ENCODE measurements around the gene GRM3. TPM values are rescaled to one million over a fixed set of nuclear protein-coding genes. Genes with fewer than 3 reads are reported as not detected.
A peak's percentile ranks its signal among the peaks of the same experiment; 100 is the strongest.

GRM3 gene
- polyA plus RNA-seq, 2 of the 4 experiments (the other 2 are of a cell fraction), result not detected

- ChIA-PET CTCF (interaction anchor here (0.6 kb wide), 1 partner anchor 1126 kb away, joined by 3 read pairs; no protein-coding TSS in a partner anchor), POLR2A (no interaction called here)
- no peak overlapping the region for H3K27ac ChIP-seq
- TF ChIP-seq EHMT2 (IDR thresholded peaks at IDR 0.05; ENCODE audit: low read depth), result no peak
- TF ChIP-seq MAX (IDR thresholded peaks at IDR 0.05), result no peak
- TF ChIP-seq MYC (IDR thresholded peaks at IDR 0.05; ENCODE audit: borderline replicate concordance, low read length), result no peak
- no peak for TF ChIP-seq PBX3 (IDR thresholded peaks at IDR 0.05)
- no peak for TF ChIP-seq REST (IDR thresholded peaks at IDR 0.05)
- TF ChIP-seq RARB (CRISPR knock-in tag; IDR thresholded peaks at IDR 0.05), result no peak
- TF ChIP-seq HOXA7 (CRISPR knock-in tag; IDR thresholded peaks at IDR 0.05), result no peak
- TF ChIP-seq ELK1 (IDR thresholded peaks at IDR 0.05; ENCODE audit: low read depth, low read length), result no peak
- no peak for TF ChIP-seq ZFP36 (IDR thresholded peaks at IDR 0.05; ENCODE audit: borderline replicate concordance, partially characterized antibody)
- TF ChIP-seq PHF8 (IDR thresholded peaks at IDR 0.05; ENCODE audit: borderline replicate concordance, low read depth), result no peak
- no peak for TF ChIP-seq HMGXB4 (CRISPR knock-in tag; IDR thresholded peaks at IDR 0.05; ENCODE audit: borderline replicate concordance)
- no peak for TF ChIP-seq RAD21 (conservative IDR thresholded peaks at IDR 0.05 in 1 of 2, IDR thresholded peaks at IDR 0.05 in 1 of 2)
- 0 out of 3 replicates have a peak overlapping the region, but pooled peaks have one; percentile 26 for H3K4me2 ChIP-seq
- ATAC-seq, result no peak
- no peaks in the 10 kb centered on the region for H3K4me1 ChIP-seq
- DNase-seq (ENCODE audit: low read depth in 1 of 2, low spot score in 1 of 2), result peak in 1 of 2 experiments; percentile 2
- WGBS (ENCODE audit: missing lambda C conversion rate), result 13% methylated on average over 9 of the region's 9 CpGs
- H3K9me3 ChIP-seq, result no peaks in the 10 kb centered on the region
- H3K4me3 ChIP-seq, result no peak overlapping the region
- no peak for FAIRE-seq
These were observed 10.4 kb downstream of the GRM3 start for GRCh38 chr7:86653919-86654659.

GRCh38 chr7:86657948-86658347, 14.2 kb downstream of the GRM3 start:
- ATAC-seq (no peak), DNase-seq (ENCODE audit: low read depth in 1 of 2, low spot score in 1 of 2) (no peak), FAIRE-seq (no peak)
- POLR2A ChIA-PET, result no interaction called here
- Histone ChIP-seq H3K27ac (no peak overlapping the region), H3K4me1 (no peaks in the 10 kb centered on the region), H3K4me2 (no peak overlapping the region), H3K9me3 (no peaks in the 10 kb centered on the region), H3K4me3 (no peak overlapping the region)
- WGBS (ENCODE audit: missing lambda C conversion rate), result 0% methylated on average over 2 of the region's 2 CpGs
- CTCF ChIA-PET, result no interaction called here
- TF ChIP-seq RAD21 (conservative IDR thresholded peaks at IDR 0.05 in 1 of 2, IDR thresholded peaks at IDR 0.05 in 1 of 2), result no peak
- no peak for TF ChIP-seq BCL3 (IDR thresholded peaks at IDR 0.05)
- no peak for TF ChIP-seq HOXB13 (CRISPR knock-in tag; IDR thresholded peaks at IDR 0.05; ENCODE audit: low read depth)
- TF ChIP-seq PHF8 (IDR thresholded peaks at IDR 0.05; ENCODE audit: borderline replicate concordance, low read depth), result no peak
- no peak for TF ChIP-seq ATOH8 (CRISPR knock-in tag; IDR thresholded peaks at IDR 0.05; ENCODE audit: low read depth)
- TF ChIP-seq EP300 (IDR thresholded peaks at IDR 0.05), result no peak
- no peak for TF ChIP-seq HES2 (IDR thresholded peaks at IDR 0.05)
- no peak for TF ChIP-seq FOXS1 (CRISPR knock-in tag; IDR thresholded peaks at IDR 0.05)
- no peak for TF ChIP-seq NR3C1 (IDR thresholded peaks at IDR 0.05)
- no peak for TF ChIP-seq HEYL (CRISPR knock-in tag; IDR thresholded peaks at IDR 0.05)
- TF ChIP-seq RARB (CRISPR knock-in tag; IDR thresholded peaks at IDR 0.05), result no peak
- no peak for TF ChIP-seq KDM1A (IDR thresholded peaks at IDR 0.05; ENCODE audit: low read depth)
- no peak for TF ChIP-seq CBX2 (IDR thresholded peaks at IDR 0.05; ENCODE audit: borderline replicate concordance, low read depth)

All from A549 (cell line).